ENCODE data around the gene LRFN2.

The LRFN2 gene

DNA sequence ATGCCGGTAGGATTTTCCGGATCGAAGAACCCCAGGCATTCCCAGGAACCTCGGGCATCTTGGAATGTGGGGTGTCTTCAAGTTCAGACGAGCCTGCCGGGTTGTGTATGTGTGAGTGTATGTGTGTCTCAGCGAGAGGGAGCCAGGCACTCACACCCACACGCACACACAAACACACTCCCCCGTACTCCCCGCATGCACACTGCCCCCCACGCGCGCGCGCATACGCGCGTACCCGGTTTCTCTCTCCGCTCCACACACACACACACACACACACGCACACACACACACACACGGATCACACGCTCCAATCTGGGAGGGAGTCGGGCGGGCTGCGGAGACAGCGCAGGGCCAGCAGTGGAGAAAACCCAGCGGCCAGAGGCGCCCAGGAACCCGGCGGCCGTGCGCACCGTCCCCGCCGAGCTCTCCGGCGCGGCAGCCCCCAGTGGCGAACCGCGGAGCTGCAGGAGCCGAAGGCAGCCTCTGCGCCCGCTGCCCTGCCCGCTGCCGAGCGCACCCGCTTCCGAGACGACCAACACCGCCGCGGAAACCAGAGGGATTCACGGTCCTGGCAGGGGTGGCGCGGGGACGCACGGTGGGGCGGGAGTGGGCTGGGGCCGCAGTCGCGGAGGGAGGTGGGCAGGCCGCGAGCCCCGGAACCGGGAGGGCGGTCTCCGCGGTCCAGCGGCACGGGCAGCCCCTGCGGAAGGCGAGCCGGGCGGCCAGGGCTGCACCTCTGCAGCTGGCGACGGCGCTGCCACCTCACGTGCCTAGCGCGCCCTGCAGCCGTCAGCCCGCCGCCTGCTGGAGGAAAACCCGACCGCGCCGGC is at the start of gene LRFN2:
Gene LRFN2, minus strand, starts transcription at position 125 of the 830 bp plus-strand sequence.
- peak; percentile 25 for DNase-seq

DNA sequence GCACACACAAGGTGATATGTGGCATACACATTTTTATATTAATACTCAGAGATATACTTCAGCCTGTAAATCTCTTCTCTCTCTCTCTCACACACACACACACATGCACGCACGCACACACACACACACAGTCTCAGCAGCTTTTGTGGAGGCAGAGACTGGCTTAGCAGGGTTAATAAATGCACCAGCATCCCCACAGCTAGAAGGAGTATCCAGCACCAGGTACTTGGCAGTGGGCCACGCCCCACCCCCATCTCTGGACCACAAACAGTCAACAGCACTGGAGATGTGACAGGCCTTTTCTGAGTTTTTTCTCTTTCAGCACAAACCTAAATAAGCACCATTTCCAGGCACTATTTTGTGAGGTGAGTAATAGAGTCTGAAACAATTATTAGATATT is 47.3 kb upstream of the LRFN2 start:
- DNase-seq, result no peak

DNA sequence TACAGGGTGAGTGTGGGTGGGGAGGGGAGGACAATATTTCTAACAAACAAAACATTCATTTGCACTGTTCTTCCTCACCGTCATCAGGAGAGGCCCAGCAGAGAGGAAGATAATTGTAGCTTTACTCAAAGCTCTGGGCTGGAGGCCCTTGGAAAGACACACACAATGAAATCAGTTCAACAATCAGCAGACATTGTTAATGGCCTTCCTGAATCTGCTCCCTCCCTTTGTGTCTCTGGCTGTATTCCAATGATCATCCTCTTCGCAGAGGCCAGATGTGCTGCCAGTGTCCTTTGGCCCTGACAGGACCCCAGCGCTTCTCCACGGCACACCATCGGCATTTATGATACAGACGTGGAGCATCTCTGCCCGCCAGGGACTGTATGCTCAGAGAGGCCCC is 44.6 kb upstream of the LRFN2 start:
- DNase-seq, result no peak

DNA sequence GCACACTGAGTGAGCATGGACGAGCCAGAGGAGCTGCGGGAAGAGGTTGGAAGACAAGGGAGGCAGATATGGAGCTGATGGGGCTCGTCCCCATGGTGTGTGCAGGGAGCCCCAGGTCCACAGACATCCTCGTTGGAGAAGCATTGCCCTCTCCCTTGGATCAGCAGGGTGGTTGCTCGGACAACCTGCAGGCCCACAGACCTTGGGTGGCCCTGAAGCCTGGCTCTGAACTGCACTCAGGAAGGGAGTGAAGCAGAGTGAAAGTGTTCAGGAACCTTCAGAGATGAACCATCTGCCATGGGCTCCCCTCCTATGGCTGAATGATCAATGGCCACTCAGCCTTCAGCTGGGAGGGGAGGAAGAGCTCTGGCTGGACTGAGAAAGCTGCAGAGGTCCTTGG is 43.3 kb upstream of the LRFN2 start:
- DNase-seq, result no peak

DNA sequence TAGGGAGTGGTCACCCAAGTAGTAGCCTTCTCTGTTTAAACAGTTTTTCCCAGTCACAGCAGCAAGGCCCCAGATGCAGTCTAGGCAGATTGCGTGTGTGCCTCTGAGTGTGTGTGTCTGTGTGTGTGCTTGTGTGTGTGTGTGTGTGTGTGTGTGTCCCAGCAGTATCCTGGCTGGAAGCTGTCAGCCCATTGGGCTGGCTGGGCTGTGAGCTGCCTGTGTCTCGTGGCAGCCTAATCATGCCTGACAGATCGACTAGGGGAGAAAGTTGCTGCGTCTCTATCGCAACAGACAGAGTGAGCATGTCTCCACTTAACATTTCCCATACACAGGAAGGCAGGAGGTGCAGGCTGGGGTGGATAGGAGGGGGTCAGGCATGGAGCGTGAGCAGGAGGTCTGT is 42.9 kb upstream of the LRFN2 start:
- no peak for DNase-seq

DNA sequence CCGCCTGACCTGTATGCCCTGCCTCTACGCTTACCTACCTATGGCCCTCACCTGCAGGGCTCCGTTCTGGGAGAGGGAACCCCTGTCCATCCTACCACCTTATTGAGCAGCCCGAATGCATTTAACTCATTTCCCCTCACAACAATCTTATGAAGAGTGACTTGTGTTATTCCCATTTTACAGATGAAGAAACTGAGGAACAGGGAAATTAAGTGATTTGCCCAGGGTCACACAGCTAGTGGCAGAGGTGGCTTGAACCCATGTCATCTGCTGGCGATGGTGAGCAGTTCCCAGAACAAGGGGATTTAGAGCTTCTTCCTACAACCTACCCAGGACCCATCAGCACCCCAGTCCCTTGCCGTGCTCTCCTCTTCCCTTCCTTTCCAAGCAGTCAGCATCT is 42.3 kb upstream of the LRFN2 start:
- DNase-seq, result no peak

DNA sequence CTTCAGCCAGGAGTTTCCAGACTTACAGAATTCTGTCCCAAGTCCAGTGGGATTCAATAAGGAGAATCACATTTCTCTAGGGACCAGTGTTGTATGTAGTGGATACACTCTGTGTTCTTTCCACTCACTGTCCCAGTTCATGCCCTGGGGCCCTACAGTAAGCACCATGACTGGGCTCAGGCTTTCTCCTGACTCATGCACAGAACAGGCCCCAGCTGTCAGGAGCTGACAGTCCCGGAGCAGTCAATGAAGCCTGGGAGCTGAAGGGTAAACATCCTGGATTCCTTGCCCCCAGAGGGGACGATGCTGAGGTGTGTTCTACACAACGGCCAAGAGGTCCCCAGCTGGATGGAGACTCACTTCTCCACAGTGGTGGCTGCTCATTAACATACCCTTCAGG is 40.2 kb upstream of the LRFN2 start:
- DNase-seq, result no peak

DNA sequence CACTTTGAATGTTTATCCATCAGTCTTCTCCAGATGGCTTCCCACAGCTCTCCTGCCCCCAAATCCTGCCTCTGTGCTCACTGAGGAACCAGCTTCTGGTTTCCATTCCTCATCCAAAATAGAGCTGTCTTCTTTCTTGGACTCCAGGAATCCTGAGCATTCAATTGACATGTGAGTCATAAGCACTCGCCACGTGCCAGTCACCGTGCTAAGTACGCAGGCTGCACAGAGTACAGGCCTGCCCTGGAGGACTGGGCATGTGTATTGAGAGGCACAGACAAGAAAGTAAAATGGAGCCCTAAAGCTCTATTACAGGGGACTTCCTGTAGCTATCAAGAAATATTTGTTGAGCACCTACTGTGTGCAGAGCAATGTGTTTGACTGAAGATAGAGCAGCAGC is 39.7 kb upstream of the LRFN2 start:
- DNase-seq, result no peak

DNA sequence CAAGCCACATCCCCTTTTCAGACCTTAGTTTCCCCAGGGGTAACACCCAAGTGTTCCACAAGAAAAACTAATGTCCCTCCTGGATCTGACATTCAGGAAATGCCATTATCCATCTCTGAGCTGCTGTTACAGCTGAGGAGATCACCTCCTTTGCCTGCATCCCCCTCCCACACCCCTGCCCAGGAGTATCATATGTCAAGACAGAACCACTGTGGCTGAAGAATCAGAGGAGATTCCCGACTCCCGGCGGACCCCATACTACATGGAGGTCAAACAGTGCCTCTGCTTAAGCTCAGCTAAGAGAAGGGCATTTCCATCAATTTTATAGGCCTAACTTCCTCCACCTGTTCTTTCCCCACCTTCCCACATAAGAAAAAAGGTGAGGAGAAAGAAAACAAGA is 36.8 kb upstream of the LRFN2 start:
- DNase-seq, result no peak

DNA sequence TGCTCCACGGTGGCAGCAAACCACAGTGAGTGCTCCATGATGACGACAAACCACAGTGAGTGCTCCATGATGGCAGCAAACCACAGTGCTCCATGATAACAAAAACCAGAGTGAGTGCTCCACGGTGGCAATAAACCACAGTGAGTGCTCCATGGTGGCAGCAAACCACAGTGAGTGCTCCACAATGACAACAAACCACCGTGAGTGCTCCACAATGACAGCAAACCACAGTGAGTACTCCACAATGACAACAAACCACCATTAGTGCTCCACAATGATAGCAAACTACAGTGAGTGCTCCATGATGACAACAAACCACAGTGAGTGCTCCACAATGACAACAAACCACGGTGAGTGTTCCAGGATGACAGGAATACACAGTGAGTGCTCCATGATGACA is 36.0 kb upstream of the LRFN2 start:
- DNase-seq, result no peak

DNA sequence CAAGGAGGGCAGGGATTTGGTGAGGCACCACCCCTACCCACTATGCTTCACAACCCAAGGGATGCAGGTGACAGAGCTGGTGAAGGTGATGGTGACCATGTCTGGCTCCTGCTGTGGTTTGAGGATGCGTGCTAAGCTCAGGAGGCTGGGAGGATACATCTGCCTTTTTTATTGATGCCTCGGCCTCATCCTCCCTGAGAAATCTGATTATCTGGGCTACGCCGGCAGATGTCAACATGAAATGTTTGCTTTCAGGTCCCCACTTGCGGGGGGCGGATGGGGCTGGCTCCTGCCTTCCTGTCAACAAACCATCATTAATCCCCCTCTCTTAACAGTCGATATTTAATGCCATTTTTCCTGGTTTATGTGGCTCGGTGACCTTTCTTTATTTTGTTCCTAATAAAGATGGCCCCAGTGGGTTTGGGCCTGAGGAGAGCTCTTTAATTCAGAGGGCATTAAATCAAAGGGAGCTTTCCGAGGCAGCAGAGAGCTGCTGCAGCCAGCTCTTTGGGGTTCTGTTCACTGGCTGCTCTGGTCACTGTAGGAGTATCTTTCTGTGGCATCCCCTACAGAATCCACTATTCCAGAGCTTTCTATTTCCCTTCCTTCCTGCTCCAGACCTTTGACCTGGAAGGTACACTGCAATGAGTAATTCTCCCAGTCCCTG is 33.5 kb upstream of the LRFN2 start:
- DNase-seq, result no peak

DNA sequence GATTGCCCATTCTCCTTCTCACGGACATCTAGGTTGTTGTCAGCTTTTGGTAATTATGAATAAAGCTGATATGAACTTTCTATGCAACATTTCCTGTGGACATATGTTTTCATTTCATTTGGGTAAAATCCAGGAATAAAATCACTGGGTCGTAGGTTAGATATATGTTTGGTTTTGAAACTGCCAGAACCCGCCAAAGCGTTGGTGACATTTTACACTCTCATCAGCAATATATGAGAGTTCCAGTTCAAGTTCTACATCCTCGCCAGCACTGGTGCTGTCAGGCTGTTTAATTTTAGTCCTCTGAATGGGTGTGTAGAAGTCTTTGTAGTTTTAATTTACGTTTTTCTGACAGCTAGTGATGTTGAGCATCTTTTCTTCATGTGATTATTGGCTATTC is 27.5 kb upstream of the LRFN2 start:
- no peak for DNase-seq

DNA sequence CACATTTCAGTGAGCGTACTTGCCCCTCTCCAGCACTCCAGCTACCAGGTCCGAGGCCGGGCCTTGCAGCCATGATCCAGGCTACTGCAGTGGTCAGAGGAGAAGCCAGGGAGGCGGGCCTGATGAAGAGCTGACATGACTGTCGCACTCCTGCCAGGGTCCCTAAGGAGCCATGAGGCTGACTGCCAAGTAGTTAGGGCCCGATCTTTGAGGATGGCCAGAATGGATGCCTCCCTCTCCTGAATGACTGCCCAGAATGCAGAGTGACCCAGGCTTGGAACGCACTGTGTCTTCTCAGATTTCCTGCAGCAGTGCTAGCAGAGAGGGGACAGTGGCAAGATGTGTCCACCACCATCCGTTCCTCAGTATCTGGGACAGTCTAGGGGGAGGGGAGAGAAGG is 24.7 kb upstream of the LRFN2 start:
- DNase-seq, result no peak

DNA sequence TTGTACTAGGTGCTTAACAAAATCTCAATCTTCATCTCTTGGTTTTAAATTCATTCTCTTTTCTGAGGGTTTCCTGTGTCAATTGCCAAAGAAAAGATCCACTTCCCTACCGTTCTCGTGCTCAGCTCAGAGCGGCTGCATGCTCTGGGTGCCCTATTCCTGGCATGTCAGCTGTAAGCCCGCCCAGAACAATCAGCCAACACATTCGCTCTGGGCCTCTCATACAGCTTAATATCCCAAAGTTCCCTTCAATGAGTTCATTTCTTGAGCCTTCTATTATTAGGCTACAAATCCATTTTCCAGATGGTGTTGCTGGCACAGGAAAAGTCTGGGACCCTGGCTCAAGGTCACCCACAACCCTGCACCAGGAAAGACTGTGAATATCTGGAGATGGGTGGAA is 24.3 kb upstream of the LRFN2 start:
- DNase-seq, result no peak

DNA sequence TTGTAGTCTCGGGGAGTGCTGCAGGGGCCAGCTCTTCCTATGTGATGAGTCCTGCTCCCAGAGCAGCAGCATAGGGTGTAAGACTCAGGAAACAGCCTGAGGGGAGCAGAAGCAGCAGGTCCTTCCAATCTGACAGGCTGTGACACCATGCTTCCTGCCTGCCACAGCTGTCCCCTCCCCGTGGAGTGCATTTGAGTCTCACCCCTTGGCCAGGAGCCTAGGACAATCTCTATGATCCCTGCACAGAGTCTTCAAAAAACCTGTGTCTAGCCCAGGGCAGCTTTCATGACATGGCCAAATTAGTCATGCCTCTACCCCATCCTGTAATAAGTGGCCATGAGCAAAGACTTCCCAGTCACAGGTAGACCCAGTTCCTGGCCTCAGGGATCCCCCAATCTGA is 23.1 kb upstream of the LRFN2 start:
- DNase-seq, result no peak

DNA sequence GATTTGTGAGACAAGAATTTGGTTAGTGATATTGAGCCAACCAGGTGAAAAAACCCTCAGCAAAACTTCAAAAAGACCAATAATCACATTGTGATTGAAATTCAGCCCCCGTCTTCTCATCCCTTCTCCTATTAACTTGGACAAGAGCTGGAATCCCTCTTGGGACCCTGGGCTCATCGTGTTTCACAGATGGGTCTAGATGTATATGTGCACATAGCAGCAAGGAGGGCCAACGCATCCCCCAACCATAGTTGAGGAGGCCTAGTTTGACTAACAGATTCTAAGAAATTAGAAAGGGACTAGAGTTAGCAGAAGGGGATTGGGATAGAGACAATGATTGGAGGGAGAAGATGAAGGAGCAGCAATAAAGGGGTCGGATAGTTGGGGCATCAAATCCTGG is 19.8 kb upstream of the LRFN2 start:
- DNase-seq, result no peak

DNA sequence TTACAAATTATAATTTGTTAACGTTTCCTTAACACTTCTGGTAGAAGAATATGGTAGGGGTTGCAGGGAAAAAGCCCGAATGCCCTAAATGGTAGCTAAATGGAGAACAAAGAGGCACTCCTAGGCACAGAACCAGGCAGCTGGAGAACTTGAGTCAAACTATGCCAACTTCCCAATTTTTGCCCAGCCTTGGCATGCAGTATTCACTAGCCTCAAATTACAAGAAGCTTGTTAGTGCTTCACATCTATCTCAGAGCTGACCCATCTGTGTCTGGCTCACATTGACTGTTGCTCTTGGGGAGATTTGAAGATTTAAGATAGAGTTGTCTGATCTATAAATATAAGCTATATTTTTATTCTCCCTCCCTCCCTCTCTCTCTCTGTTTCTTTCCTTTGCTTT is 19.4 kb upstream of the LRFN2 start:
- DNase-seq, result no peak

DNA sequence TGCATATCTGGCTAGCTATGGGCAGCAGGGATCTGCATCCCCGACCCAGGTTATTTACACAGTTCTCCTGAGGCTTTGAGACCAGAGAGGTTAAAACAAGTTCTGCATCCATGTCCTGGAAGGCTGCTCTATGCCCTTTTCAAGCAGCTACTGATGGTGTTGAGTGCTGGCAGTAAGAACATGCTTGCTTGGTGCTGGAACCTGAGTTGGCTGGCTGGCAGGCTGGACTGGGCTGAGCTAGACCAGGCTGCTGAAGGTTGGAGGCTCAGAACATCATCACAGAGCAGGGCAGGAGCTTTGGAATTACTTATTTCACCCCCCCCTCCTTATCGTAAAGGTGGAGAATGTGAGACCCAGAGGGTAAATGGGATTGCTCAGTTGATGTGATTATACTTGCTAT is 16.9 kb upstream of the LRFN2 start:
- DNase-seq, result no peak

DNA sequence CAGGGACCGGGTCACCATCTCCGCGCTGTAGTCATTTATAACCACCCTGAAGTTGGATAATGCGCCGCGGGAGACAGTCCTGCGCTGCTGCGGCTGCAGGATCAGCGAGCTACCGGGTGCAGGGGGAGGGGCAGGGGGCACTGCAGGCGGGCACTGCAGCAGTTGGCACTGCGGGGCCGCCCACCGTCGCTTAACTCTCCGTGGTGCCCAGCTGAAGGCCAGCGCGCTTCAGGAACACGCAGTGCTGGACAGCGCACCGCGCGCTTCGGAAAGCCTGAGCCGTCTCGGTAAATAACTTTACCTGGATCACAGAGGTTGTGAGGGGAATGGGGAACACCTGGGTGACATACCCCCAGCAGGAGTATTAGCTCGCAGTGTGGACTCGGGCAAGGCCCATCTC is 12.4 kb upstream of the LRFN2 start:
- DNase-seq, result no peak

DNA sequence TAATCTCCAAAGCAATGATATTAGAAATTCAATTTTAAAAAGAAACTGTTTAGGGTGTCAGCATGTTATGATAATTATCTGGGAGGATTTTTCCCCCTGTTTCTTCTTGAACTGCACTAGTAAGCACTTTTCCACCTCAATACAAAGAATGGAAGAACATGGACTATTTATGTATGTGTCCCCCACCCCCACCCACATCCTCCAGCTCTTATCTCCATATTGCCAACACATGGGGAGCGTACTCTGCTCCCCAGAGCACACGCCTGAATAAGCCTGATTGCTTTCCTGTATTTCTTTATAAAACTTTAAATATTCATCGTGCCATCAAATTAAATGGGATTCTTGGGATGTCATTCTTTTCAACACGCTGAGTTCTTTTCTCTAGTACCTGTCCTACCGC is 11.4 kb upstream of the LRFN2 start:
- no peak for DNase-seq

DNA sequence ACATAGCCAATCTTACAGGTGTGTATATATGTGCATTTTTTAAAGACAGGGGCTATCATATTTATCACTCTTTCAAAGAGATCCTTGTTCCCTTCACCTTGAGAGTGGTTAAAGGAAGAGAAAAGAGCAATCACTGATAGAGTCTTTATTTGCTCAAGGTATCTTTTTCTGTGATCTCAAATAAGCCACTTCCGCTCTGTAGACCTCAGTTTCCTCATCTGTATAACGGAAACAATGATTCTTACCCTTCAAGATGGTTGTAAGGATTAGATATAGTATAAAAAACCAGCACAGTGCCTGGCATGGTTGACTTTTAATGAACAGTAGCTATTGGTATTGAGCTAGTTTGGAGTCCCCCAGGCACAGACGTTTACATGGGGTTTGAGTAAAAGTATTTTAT is 10.1 kb upstream of the LRFN2 start:
- no peak for DNase-seq

DNA sequence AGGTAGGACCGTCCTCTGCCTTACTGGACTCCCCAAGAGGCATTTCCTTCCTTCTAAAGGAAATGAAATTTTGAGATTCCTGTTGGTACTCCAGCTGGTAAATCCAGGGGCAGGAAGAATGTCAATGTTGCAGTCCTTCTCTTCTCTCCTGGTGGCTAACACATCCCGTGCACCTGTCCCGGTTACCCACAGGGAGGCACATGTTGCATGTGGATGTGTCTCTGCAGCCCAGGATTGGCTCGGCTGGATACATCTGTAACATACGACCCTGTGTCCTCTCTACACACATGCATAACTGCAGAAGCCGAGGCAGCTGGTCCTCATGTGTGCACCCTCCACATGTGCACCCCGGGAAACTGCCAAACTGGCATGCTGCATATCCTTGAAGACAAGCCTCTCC is 1.3 kb upstream of the LRFN2 start:
- no peak for DNase-seq

DNA sequence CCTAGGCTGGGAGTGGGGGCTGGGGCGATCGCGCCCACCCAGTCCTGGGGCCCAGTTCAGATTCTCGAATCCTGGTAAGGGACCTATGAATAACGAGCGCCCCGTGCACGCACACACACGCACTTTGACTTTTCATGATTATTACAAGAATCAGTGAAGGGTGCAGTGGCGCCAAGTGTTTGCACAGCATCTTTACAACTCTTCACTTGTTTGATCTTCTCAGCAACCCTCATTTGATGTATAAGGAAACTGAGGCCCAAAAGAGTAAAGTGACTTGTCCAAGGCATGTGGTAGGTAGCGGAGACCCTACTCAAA is 863 bp upstream of the LRFN2 start:
- no peak for DNase-seq

DNA sequence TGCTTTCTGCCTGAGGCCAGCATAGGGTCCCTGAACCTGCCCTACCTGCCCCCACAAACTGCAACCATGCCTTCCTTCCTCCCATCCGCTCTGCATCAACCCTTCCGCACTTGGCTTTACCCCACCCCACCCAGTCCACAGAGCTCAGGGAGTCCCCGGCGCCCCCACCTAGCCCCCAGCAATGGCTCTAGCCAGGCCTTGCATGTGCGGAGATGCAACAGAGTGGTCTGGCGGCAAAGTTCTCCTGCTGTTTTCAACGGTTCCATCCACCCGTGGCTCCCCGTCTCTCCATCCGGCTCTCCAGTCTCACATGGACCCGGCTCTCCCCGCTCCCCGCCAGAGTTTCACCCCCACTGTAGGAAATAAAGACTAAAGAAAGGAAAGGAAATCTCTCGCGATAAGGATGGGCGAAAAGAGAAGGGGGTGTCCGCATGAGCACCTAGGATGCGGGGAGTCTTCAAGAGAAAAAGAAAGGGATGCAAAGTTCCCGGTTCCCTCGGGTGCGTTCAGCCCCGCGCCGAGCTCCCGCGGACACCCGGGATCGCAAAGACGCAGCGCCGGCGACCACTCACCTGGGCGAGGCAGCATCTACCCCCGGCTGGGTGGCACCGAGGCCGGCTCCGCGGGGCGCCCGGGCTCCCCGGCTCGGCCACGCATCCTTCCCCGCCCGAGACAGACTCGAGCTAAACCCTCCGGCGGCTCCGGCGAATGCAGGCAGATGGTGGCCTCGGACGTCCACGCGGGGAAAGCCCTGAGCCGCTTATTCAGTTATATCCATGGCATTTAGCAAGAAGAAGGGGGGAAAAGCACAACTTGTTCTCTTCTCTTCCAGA is 579 bp downstream of the LRFN2 start:
- DNase-seq, result no peak

All from activated effector memory CD4-positive, alpha-beta T cell treated with Interleukin-2 at 50 U/mL for 16 hours (primary cell).